Temporal lobe (tissue), 2 donors: ENCODE data around the gene PSEN1. TPM values are rescaled to one million over a fixed set of nuclear protein-coding genes. Genes with fewer than 3 reads are reported as not detected.

Experiments used
- small RNA-seq: library from RNA; depleted of rRNA; stranded (forward); fragments of <200 nt; gene quantifications from one replicate; pipeline ENCODE3, GENCODE V24; 2014; ENCODE audit warnings: low replicate concordance
- total RNA-seq: library from RNA; depleted of rRNA; stranded (reverse); fragments of >200 nt; gene quantifications from one replicate; pipeline ENCODE4 v1.2.3, GENCODE V29; 2014

Gene PSEN1
- total RNA-seq, 1 donor from 2014 or later, result 52.9 TPM

Small RNA genes lying within 50 kb of the gene (small RNA-seq; reads per million reads assigned to genes)
- gene AC004858.1 (not detected), gene RNU6-419P (not detected)

Other genes starting within 250 kb of the PSEN1 start
- gene DPF3, start 242.4 kb upstream of the PSEN1 start, total RNA-seq, result 4.9 TPM
- 7.4 TPM for gene DCAF4, start 210.0 kb upstream of the PSEN1 start, total RNA-seq
- 12.3 TPM for gene ZFYVE1, start 109.4 kb upstream of the PSEN1 start, total RNA-seq
- gene RBM25, start 78.0 kb upstream of the PSEN1 start, total RNA-seq, result 41.3 TPM
- gene PAPLN, start 101.0 kb downstream of the PSEN1 start, total RNA-seq, result 1.7 TPM